ENCODE measurements around the gene FBLN1.

DNA sequence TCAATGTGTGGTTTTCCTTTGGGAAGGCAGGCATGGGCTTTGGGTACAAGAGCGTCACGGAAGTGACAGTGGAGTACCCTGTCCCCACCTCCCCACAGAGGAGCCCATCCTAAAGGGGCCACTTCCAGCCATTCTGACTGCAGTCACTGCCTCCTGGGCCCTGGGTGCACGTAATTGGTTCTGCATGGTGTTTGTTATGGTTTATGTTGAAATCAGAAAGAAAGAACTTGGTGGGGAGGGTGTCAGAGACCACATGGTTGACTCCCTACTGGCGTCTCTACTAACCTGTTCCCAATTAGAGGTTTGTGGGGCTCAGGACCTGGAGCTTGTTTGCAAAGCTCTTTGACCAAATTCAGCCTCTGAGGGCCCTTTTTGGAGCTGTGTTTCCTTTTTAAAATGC, 48.4 kb upstream of the FBLN1 start:
- no peak for TF ChIP-seq EZH2 (IDR thresholded peaks at IDR 0.05; ENCODE audit: insufficient read depth, poor library complexity, severe bottlenecking)
- TF ChIP-seq EZH2phosphoT487 (IDR thresholded peaks at IDR 0.05; ENCODE audit: insufficient read depth, low read depth), result no peak

Measured in GM23248 (cell line).